ENCODE measurements around the gene FBLN1.

The FBLN1 gene

DNA sequence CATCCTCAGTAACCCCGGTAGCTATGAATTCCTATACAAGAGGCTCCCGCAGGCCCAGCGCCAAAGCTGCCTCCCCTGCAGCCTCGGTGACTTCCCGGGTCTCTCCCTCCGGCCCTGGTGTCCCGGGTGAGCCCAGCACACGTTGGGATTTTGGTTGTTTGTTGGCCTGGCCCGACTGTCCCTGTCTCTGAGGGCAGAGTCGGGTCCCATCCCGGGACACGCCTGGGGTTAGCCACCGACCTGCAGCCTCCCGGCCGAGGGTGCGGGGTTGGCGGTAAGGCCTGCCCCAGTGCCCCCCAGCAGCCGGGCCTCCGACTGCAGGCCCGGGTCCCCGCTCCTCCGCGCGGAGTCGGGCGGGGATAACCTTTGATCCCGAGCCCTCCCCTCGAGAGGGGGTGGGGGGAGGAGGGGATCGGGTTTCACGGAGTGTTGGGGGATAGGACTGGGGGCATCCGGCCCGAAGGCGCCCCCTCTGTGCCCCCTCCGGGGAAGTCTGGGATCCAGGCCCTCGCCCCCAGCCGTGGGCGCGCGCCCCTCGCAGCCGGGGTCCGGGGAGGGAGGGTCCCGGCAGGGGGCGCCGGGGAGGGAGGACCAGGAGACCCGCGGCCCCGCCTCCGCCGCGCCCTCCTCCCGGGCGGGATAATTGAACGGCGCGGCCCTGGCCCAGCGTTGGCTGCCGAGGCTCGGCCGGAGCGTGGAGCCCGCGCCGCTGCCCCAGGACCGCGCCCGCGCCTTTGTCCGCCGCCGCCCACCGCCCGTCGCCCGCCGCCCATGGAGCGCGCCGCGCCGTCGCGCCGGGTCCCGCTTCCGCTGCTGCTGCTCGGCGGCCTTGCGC lies at the start of gene FBLN1 (continued):
- no peak for TF ChIP-seq ZNF529 (tag by site-specific recombination; IDR thresholded peaks at IDR 0.05; ENCODE audit: insufficient replicate concordance)
- no peak for TF ChIP-seq ZNF521 (tag by site-specific recombination; IDR thresholded peaks at IDR 0.05)
- no peak for TF ChIP-seq ZNF2 (tag by site-specific recombination; IDR thresholded peaks at IDR 0.05)
- TF ChIP-seq, protein P1, sequence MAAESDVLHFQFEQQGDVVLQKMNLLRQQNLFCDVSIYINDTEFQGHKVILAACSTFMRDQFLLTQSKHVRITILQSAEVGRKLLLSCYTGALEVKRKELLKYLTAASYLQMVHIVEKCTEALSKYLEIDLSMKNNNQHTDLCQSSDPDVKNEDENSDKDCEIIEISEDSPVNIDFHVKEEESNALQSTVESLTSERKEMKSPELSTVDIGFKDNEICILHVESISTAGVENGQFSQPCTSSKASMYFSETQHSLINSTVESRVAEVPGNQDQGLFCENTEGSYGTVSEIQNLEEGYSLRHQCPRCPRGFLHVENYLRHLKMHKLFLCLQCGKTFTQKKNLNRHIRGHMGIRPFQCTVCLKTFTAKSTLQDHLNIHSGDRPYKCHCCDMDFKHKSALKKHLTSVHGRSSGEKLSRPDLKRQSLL (tag by site-specific recombination; IDR thresholded peaks at IDR 0.05), result no peak
- no peak for TF ChIP-seq ZNF530 (tag by site-specific recombination; IDR thresholded peaks at IDR 0.05; ENCODE audit: low read depth)
- no peak for TF ChIP-seq ZNF184 (tag by site-specific recombination; IDR thresholded peaks at IDR 0.05)
- TF ChIP-seq, protein P2, sequence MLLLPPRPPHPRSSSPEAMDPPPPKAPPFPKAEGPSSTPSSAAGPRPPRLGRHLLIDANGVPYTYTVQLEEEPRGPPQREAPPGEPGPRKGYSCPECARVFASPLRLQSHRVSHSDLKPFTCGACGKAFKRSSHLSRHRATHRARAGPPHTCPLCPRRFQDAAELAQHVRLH (tag by site-specific recombination; IDR thresholded peaks at IDR 0.05), result no peak
- no peak for TF ChIP-seq ZNF16 (tag by site-specific recombination; IDR thresholded peaks at IDR 0.05; ENCODE audit: low read depth)
- TF ChIP-seq ZIC2 (tag by site-specific recombination; IDR thresholded peaks at IDR 0.05), result peak; percentile 86
- TF ChIP-seq ZNF626 (tag by site-specific recombination; IDR thresholded peaks at IDR 0.05), result no peak
- TF ChIP-seq ZNF514 (tag by site-specific recombination; IDR thresholded peaks at IDR 0.05), result no peak
- TF ChIP-seq, protein P3, sequence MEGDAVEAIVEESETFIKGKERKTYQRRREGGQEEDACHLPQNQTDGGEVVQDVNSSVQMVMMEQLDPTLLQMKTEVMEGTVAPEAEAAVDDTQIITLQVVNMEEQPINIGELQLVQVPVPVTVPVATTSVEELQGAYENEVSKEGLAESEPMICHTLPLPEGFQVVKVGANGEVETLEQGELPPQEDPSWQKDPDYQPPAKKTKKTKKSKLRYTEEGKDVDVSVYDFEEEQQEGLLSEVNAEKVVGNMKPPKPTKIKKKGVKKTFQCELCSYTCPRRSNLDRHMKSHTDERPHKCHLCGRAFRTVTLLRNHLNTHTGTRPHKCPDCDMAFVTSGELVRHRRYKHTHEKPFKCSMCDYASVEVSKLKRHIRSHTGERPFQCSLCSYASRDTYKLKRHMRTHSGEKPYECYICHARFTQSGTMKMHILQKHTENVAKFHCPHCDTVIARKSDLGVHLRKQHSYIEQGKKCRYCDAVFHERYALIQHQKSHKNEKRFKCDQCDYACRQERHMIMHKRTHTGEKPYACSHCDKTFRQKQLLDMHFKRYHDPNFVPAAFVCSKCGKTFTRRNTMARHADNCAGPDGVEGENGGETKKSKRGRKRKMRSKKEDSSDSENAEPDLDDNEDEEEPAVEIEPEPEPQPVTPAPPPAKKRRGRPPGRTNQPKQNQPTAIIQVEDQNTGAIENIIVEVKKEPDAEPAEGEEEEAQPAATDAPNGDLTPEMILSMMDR (tag by site-specific recombination; IDR thresholded peaks at IDR 0.05), result peak; percentile 34
- TF ChIP-seq ZNF610 (tag by site-specific recombination; IDR thresholded peaks at IDR 0.05; ENCODE audit: borderline replicate concordance), result no peak
- peak; percentile 78 for TF ChIP-seq SP7 (tag by site-specific recombination; IDR thresholded peaks at IDR 0.05)
- TF ChIP-seq, protein P4, sequence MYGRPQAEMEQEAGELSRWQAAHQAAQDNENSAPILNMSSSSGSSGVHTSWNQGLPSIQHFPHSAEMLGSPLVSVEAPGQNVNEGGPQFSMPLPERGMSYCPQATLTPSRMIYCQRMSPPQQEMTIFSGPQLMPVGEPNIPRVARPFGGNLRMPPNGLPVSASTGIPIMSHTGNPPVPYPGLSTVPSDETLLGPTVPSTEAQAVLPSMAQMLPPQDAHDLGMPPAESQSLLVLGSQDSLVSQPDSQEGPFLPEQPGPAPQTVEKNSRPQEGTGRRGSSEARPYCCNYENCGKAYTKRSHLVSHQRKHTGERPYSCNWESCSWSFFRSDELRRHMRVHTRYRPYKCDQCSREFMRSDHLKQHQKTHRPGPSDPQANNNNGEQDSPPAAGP (tag by site-specific recombination; IDR thresholded peaks at IDR 0.05), result peak; percentile 82
- 0 out of 2 replicates have a peak, but pooled peaks have one; percentile 50 for TF ChIP-seq ZNF391 (tag by site-specific recombination; IDR thresholded peaks at IDR 0.05; ENCODE audit: borderline replicate concordance, low read depth)
- TF ChIP-seq HOXA7 (CRISPR knock-in tag; IDR thresholded peaks at IDR 0.05; ENCODE audit: borderline replicate concordance), result no peak
- TF ChIP-seq ZNF623 (tag by site-specific recombination; IDR thresholded peaks at IDR 0.05), result no peak
- TF ChIP-seq KLF10 (tag by site-specific recombination; IDR thresholded peaks at IDR 0.05), result peak; percentile 87; the same call in 1 of the 2 replicates
- peak; percentile 68; the same call in 1 of the 2 replicates for TF ChIP-seq BCL11B (tag by site-specific recombination; IDR thresholded peaks at IDR 0.05; ENCODE audit: low read depth)
- peak; percentile 40; the same call in 1 of the 2 replicates for TF ChIP-seq KLF16 (tag by site-specific recombination; IDR thresholded peaks at IDR 0.05)
- TF ChIP-seq ZNF560 (tag by site-specific recombination; IDR thresholded peaks at IDR 0.05; ENCODE audit: borderline replicate concordance), result no peak
- TF ChIP-seq, protein P5, sequence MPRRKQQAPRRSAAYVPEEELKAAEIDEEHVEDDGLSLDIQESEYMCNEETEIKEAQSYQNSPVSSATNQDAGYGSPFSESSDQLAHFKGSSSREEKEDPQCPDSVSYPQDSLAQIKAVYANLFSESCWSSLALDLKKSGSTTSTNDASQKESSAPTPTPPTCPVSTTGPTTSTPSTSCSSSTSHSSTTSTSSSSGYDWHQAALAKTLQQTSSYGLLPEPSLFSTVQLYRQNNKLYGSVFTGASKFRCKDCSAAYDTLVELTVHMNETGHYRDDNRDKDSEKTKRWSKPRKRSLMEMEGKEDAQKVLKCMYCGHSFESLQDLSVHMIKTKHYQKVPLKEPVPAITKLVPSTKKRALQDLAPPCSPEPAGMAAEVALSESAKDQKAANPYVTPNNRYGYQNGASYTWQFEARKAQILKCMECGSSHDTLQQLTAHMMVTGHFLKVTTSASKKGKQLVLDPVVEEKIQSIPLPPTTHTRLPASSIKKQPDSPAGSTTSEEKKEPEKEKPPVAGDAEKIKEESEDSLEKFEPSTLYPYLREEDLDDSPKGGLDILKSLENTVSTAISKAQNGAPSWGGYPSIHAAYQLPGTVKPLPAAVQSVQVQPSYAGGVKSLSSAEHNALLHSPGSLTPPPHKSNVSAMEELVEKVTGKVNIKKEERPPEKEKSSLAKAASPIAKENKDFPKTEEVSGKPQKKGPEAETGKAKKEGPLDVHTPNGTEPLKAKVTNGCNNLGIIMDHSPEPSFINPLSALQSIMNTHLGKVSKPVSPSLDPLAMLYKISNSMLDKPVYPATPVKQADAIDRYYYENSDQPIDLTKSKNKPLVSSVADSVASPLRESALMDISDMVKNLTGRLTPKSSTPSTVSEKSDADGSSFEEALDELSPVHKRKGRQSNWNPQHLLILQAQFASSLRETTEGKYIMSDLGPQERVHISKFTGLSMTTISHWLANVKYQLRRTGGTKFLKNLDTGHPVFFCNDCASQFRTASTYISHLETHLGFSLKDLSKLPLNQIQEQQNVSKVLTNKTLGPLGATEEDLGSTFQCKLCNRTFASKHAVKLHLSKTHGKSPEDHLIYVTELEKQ (tag by site-specific recombination; IDR thresholded peaks at IDR 0.05; ENCODE audit: borderline replicate concordance), result no peak
- TF ChIP-seq ZBTB1 (tag by site-specific recombination; IDR thresholded peaks at IDR 0.05), result no peak
- TF ChIP-seq SP3 (tag by site-specific recombination; IDR thresholded peaks at IDR 0.05), result peak; percentile 94
- TF ChIP-seq, protein P6, sequence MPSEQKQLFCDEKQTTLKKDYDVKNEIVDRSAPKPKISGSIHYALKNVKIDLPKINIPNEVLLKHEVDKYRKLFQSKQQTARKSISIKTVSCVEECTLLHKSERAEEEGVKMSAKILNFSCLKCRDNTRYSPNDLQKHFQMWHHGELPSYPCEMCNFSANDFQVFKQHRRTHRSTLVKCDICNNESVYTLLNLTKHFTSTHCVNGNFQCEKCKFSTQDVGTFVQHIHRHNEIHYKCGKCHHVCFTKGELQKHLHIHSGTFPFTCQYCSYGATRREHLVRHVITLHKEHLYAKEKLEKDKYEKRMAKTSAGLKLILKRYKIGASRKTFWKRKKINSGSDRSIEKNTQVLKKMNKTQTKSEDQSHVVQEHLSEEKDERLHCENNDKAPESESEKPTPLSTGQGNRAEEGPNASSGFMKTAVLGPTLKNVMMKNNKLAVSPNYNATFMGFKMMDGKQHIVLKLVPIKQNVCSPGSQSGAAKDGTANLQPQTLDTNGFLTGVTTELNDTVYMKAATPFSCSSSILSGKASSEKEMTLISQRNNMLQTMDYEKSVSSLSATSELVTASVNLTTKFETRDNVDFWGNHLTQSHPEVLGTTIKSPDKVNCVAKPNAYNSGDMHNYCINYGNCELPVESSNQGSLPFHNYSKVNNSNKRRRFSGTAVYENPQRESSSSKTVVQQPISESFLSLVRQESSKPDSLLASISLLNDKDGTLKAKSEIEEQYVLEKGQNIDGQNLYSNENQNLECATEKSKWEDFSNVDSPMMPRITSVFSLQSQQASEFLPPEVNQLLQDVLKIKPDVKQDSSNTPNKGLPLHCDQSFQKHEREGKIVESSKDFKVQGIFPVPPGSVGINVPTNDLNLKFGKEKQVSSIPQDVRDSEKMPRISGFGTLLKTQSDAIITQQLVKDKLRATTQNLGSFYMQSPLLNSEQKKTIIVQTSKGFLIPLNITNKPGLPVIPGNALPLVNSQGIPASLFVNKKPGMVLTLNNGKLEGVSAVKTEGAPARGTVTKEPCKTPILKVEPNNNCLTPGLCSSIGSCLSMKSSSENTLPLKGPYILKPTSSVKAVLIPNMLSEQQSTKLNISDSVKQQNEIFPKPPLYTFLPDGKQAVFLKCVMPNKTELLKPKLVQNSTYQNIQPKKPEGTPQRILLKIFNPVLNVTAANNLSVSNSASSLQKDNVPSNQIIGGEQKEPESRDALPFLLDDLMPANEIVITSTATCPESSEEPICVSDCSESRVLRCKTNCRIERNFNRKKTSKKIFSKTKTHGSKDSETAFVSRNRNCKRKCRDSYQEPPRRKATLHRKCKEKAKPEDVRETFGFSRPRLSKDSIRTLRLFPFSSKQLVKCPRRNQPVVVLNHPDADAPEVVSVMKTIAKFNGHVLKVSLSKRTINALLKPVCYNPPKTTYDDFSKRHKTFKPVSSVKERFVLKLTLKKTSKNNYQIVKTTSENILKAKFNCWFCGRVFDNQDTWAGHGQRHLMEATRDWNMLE (tag by site-specific recombination; conservative IDR thresholded peaks at IDR 0.05; ENCODE audit: low read depth), result no peak
- TF ChIP-seq ZNF555 (tag by site-specific recombination; conservative IDR thresholded peaks at IDR 0.05), result no peak

Measured in HEK293 (cell line).